Stomach (tissue), 9 donors: ENCODE data around the gene ATP6V0A4. TPM values are rescaled to one million over a fixed set of nuclear protein-coding genes. Genes with fewer than 3 reads are reported as not detected.

Experiments used
- DNase-seq, 2 donors: peaks; one replicate each; pipeline versions ENCODE4 v3.0.0 to v3.0.0-alpha.2; 2013 to 2019
- H3K27ac ChIP-seq, 5 donors: fragments of 200-600 bp in 4 of 5; sonication (generic) in 4 of 5; one replicate each; pipeline ENCODE4 v1.5.1; 2013 to 2019; ENCODE audit warnings: mild to moderate bottlenecking in 1 of 5, moderate library complexity in 1 of 5
- H3K27me3 ChIP-seq, 3 donors: fragments of 200-600 bp; sonication (generic); one replicate each; pipeline ENCODE4 v1.5.1; 2017 to 2019; ENCODE audit warnings: mixed run types in 1 of 3
- H3K36me3 ChIP-seq, 4 donors: fragments of 200-600 bp; sonication (generic); 1 replicate in 3 of 4; 2 replicates in 1 of 4; pipeline ENCODE4 v1.5.1; 2016 to 2019
- H3K4me1 ChIP-seq, 4 donors: fragments of 200-600 bp; sonication (generic); one replicate each; pipeline ENCODE4 v1.5.1; 2016 to 2019
- H3K4me3 ChIP-seq, 4 donors: fragments of 200-600 bp; sonication (generic) in 3 of 4; one replicate each; pipeline ENCODE4 v1.5.1; 2016 to 2019; ENCODE audit warnings: mild to moderate bottlenecking in 1 of 4
- H3K9me3 ChIP-seq, 4 donors: fragments of 200-600 bp; sonication (generic); one replicate each; pipeline ENCODE4 v1.5.1; 2016 to 2019
- EP300 ChIP-seq: sonication (generic); formaldehyde crosslinking; IDR thresholded peaks from one replicate; pipeline ENCODE4 v1.6.1; 2017; ENCODE audit warnings: antibody characterized with exemption
- POLR2A ChIP-seq, 4 donors: fragments of 450-650 bp; IDR thresholded peaks; one replicate each; pipeline ENCODE4 v1.6.1; 2016; ENCODE audit warnings: antibody characterized with exemption in 4 of 4, control low read depth in 2 of 4, mild to moderate bottlenecking in 1 of 4, moderate library complexity in 1 of 4
- POLR2AphosphoS5 ChIP-seq, 3 donors: sonication (generic); formaldehyde crosslinking; IDR thresholded peaks; one replicate each; pipeline ENCODE4 v1.6.1; 2016; ENCODE audit warnings: antibody characterized with exemption in 3 of 3
- WGBS, 5 donors: extraction: QIAGEN DNeasy Blood & Tissue Kit in 3 of 5; methylation state at CpG; one replicate each; pipeline versions ENCODE4 v1.1.5 to v1.1.7; 2013 to 2018; 5-methylcytosine and 5-hydroxymethylcytosine counted together
- intact Hi-C: fragments of 100-400 bp; cut with DNase I; formaldehyde crosslinking; loops from one replicate; pipeline ENCODE4 v1.15.1; 2023; ENCODE audit warnings: low total_unique reads
- polyA plus RNA-seq, 3 donors: library from polyadenylated mRNA; stranded (reverse); fragments of 200-250 nt; gene quantifications; one replicate each; pipeline ENCODE4 v1.2.3, GENCODE V29; 2013
- total RNA-seq, 5 donors: library from RNA; depleted of rRNA; stranded (reverse); fragments of >200 nt; gene quantifications; one replicate each; pipeline versions ENCODE4 v1.1.0 to v1.2.3, GENCODE V29; 2014 to 2016
- TF ChIP-seq, protein P1 (sequence below), 7 experiments: fragments of 450-650 bp in 4 of 7; fragments of 200-600 bp in 3 of 7; sonication (generic) in 3 of 7; IDR thresholded peaks; one replicate each; pipeline ENCODE4 v1.5.1; 2016 to 2019; ENCODE audit warnings: antibody characterized with exemption in 7 of 7, control low read depth in 2 of 7, mild to moderate bottlenecking in 1 of 7
- donor health status: healthy with polysubstance abuse.
- donor health status: Bipolar disorder and iron deficiency.
- donor health status: healthy.

The ATP6V0A4 gene
- total and polyA plus RNA-seq, 8 donors = 1.0 TPM; not detected in 7

DNA sequence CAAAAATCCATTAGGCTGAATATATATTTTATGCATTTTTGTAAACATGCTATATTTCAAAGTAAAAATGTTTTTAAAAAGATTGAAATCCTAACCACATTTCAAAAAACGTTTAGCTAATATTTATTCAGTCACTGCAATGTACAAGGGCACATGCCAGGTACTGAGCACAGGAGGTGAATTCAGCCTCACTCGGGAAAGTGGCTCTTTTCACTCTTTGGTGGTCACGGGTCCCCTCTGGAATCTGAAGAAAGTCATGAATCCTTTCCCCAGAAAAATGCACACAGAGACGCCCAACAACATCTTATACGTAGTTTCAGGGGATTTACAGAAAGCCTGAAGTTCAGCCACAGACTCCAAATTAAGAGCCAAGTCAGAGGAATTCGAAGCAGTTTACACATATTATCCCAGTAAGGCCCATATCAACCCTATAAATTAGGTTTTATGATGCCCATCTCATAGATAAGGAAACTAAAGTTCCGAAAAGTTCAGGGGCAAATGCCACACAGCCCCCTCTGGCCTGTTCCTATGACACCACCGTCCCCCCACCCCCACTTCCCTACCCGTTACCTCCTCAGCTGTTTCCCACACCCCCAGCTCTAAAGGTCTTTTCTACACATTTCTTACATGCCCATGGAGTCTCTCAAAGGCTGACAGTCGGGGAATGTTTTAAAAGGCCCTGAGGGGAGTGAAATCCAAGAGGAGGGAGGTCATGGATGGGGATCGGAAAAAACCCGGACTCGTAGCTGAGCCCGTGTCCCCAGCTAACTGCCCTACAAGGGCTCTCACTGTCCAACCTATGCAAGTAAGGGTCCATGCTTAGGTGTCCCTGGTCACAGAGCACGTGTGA is 87.2 kb downstream of the ATP6V0A4 start:
- intact Hi-C loops = no loop called here
- TF ChIP-seq POLR2A (IDR thresholded peaks at IDR 0.05) (no peak), POLR2AphosphoS5 (IDR thresholded peaks at IDR 0.05) (no peak), EP300 (no peak)
- TF ChIP-seq, protein P1, sequence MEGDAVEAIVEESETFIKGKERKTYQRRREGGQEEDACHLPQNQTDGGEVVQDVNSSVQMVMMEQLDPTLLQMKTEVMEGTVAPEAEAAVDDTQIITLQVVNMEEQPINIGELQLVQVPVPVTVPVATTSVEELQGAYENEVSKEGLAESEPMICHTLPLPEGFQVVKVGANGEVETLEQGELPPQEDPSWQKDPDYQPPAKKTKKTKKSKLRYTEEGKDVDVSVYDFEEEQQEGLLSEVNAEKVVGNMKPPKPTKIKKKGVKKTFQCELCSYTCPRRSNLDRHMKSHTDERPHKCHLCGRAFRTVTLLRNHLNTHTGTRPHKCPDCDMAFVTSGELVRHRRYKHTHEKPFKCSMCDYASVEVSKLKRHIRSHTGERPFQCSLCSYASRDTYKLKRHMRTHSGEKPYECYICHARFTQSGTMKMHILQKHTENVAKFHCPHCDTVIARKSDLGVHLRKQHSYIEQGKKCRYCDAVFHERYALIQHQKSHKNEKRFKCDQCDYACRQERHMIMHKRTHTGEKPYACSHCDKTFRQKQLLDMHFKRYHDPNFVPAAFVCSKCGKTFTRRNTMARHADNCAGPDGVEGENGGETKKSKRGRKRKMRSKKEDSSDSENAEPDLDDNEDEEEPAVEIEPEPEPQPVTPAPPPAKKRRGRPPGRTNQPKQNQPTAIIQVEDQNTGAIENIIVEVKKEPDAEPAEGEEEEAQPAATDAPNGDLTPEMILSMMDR (IDR thresholded peaks at IDR 0.05) = no peak
- Histone ChIP-seq H3K4me1 (no peaks in the 10 kb centered on the region), H3K36me3 (no peaks in the 10 kb centered on the region), H3K4me3 (no peak overlapping the region), H3K27me3 (no peaks in the 10 kb centered on the region), H3K9me3 (no peaks in the 10 kb centered on the region), H3K27ac (no peak overlapping the region)
- 64 to 70% (median 67%) methylated on average over 14 to 15 of the region's 15 CpGs for WGBS, 5 donors
- no peak for DNase-seq

DNA sequence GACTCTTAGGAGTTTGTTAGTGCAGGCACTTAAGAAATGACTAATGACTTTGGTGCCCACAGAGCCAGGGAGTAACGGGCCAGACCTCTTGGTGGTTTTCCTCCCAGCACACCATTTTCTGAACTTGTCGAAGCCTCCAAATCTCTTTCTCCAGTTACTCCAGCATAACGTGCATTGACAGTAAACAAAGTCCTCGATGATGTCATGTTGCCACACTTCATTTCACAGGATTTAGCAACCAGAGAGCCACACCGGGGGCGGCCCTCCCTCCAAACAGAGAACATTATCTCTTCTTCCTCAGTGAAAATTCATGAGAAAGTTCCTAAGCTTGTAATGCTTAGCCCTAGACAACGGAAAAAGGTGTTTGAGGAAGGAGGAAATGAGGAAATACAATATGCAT is 92.8 kb downstream of the ATP6V0A4 start:
- Histone ChIP-seq H3K27ac (no peak overlapping the region), H3K27me3 (no peaks in the 10 kb centered on the region), H3K4me1 (no peaks in the 10 kb centered on the region), H3K9me3 (no peaks in the 10 kb centered on the region), H3K4me3 (no peak overlapping the region), H3K36me3 (no peaks in the 10 kb centered on the region)
- 41 to 67% (median 53%) methylated on average over 7 of the region's 7 CpGs for WGBS, 5 donors
- TF ChIP-seq POLR2A (IDR thresholded peaks at IDR 0.05) (no peak), POLR2AphosphoS5 (IDR thresholded peaks at IDR 0.05) (no peak), EP300 (no peak)
- TF ChIP-seq, protein P1 (IDR thresholded peaks at IDR 0.05) = no peak
- DNase-seq = no peak
- intact Hi-C loops = no loop called here

DNA sequence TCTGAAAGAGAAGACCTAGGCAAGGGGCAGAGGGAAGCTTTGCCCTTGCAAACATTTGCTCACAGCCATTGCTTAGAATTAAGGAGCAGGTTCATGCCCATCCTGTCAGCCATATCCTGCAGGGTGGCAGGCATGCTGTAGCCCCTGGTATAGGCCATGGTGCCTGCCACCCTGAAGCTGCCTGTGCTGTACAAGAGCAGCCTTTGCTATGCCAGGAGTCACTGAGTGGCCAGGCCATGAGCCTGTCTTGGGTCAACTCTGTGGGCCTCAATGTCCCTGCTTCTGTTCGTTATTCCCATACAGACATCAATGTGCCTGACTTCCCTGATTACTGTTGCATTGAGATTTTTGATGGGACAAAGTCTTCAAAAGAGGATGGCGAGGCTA is 96.5 kb downstream of the ATP6V0A4 start:
- Histone ChIP-seq H3K9me3 (no peaks in the 10 kb centered on the region), H3K4me3 (no peak overlapping the region), H3K4me1 (no peaks in the 10 kb centered on the region), H3K36me3 (no peaks in the 10 kb centered on the region), H3K27ac (no peak overlapping the region), H3K27me3 (no peaks in the 10 kb centered on the region)
- no peak for DNase-seq
- TF ChIP-seq, protein P1 (IDR thresholded peaks at IDR 0.05) = no peak
- no peak for TF ChIP-seq EP300
- no peak for TF ChIP-seq POLR2AphosphoS5 (IDR thresholded peaks at IDR 0.05)
- no peak for TF ChIP-seq POLR2A (IDR thresholded peaks at IDR 0.05)
- intact Hi-C loops = no loop called here
- 88 to 96% (median 93%) methylated on average over 2 of the region's 2 CpGs for WGBS, 5 donors

DNA sequence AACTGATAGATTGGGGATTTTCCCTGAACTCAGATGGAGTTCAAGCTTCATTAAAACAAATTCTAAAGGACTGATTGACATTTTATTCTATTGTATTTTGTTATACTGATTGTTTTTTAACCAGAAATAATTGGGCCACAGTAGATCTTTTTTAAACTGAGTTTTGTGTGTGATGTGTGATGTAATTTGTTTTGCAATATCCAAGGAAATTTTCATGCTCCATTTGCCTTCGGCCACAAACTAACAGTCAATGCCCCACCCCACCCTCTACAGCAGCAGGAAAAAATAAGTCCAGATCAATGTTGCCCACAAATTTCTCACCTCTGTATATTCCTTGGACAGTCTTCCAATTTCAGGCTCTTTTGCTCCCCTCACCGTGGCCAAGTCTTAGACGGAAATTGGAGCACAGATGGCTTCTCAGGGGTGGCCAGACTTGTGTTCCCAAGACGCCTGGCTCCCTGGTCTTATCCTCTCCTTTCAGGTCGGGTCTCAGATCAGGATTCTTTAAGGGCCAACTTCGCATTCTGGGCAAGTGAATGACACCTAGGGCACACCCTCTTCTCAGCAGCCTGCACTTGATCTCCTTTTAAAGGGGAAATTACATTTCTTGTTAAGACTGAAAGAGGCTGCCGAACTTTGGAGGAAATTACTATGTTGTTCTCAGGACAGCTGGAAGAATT is 97.0 kb downstream of the ATP6V0A4 start, which contains the start of gene SVOPL:
TSS of gene SVOPL (minus strand) at position 506 of the 680 bp plus-strand sequence. CDS start 22,317 bp downstream, outside the sequence.
- Histone ChIP-seq H3K27me3 (no peaks in the 10 kb centered on the region), H3K4me1 (no peaks in the 10 kb centered on the region), H3K36me3 (no peaks in the 10 kb centered on the region), H3K27ac (no peak within 1 kb of the TSS), H3K9me3 (no peaks in the 10 kb centered on the region), H3K4me3 (no peak within 1 kb of the TSS)
- no peak for DNase-seq
- intact Hi-C loops = no loop called here
- no peak for TF ChIP-seq EP300
- no peak for TF ChIP-seq POLR2A (IDR thresholded peaks at IDR 0.05)
- TF ChIP-seq, protein P1 (IDR thresholded peaks at IDR 0.05) = no peak
- WGBS, 5 donors = 60 to 75% (median 69%) methylated on average over 7 of the region's 7 CpGs
